A549 (cell line): ENCODE results near the gene RAP1GDS1. TPM values are rescaled to one million over a fixed set of nuclear protein-coding genes. Genes with fewer than 3 reads are reported as not detected.

ENCODE experiments used
- ATAC-seq, 2 experiments: fragments of 200-7000 bp in 1 of 2; fragments of >200 bp in 1 of 2; cut with Nextera tagmentation in 1 of 2; cut with Tn5 transposase in 1 of 2; 3 replicates each; pipeline versions ENCODE4 v1.8.0 to v1.9.1; 2018 to 2020; ENCODE audit warnings: mild to moderate bottlenecking in 1 of 2, moderate library complexity in 1 of 2
- CTCF ChIA-PET: fragments of 300-600 bp; sonication (Branson Sonifier 250); formaldehyde crosslinking; extraction: SDS; loops from one replicate; lab custom pipeline; 2021; ENCODE audit warnings: antibody characterized with exemption, inconsistent platforms; lab: Yijun Ruan, JAX
- POLR2A ChIA-PET: fragments of 350-600 bp; formaldehyde crosslinking; extraction: SDS; loops from one replicate; lab custom pipeline; 2021; ENCODE audit warnings: antibody characterized with exemption, inconsistent platforms; lab: Yijun Ruan, JAX
- DNase-seq, 2 experiments: peaks; one replicate each; pipeline versions ENCODE4 v3.0.0 to v3.0.0-alpha.2; 2011 to 2016; ENCODE audit warnings: low read depth in 1 of 2, low spot score in 1 of 2
- FAIRE-seq: peaks from 2 replicates; lab custom pipeline; 2011; peaks lifted over from hg19 to GRCh38; lab: Jason Lieb, UNC
- H3K27ac ChIP-seq, 2 experiments: fragments of >200 bp; sonication (Bioruptor Twin); formaldehyde crosslinking; 3 replicates each; pipeline ENCODE4 v1.5.1; 2016 to 2017
- H3K4me1 ChIP-seq: fragments of >200 bp; sonication (Bioruptor Twin); formaldehyde crosslinking; 3 replicates; pipeline ENCODE4 v1.6.1; 2016
- H3K4me2 ChIP-seq: fragments of >200 bp; sonication (Bioruptor Twin); formaldehyde crosslinking; 3 replicates; pipeline ENCODE4 v1.6.1; 2016
- H3K4me3 ChIP-seq: fragments of >200 bp; sonication (Bioruptor Twin); formaldehyde crosslinking; 3 replicates; pipeline ENCODE4 v1.5.1; 2016
- H3K9me3 ChIP-seq: fragments of >200 bp; sonication (Bioruptor Twin); formaldehyde crosslinking; 3 replicates; pipeline ENCODE4 v1.6.1; 2016
- BCL3 ChIP-seq: fragments of >200 bp; sonication (Bioruptor Twin); formaldehyde crosslinking; IDR thresholded peaks from 3 replicates; pipeline ENCODE4 v1.6.1; 2016
- CHD4 ChIP-seq: fragments of 200-600 bp; sonication (generic); IDR thresholded peaks from 2 replicates; pipeline ENCODE4 v1.6.1; 2016; ENCODE audit warnings: antibody characterized with exemption, mild to moderate bottlenecking, borderline replicate concordance
- EP300 ChIP-seq, 2 experiments: fragments of >200 bp; sonication (Bioruptor Twin); formaldehyde crosslinking; IDR thresholded peaks; 2 replicates in 1 of 2; 3 replicates in 1 of 2; pipeline ENCODE4 v1.6.1; 2016 to 2017
- FOSB ChIP-seq: fragments of 250-450 bp; sonication (Bioruptor Pico); IDR thresholded peaks from 2 replicates; pipeline ENCODE4 v1.5.0; 2020; ENCODE audit warnings: mild to moderate bottlenecking, moderate library complexity
- FOXS1 ChIP-seq: fragments of 250-450 bp; sonication (Bioruptor Pico); IDR thresholded peaks from 2 replicates; pipeline ENCODE4 v1.5.0; 2020; ENCODE audit warnings: mild to moderate bottlenecking, moderate library complexity
- HEYL ChIP-seq: fragments of 250-450 bp; sonication (Bioruptor Pico); IDR thresholded peaks from 2 replicates; pipeline ENCODE4 v1.8.0; 2021; ENCODE audit warnings: mild to moderate bottlenecking, moderate library complexity
- JUNB ChIP-seq: fragments of >200 bp; sonication (Bioruptor Twin); formaldehyde crosslinking; IDR thresholded peaks from 2 replicates; pipeline ENCODE4 v1.6.1; 2016
- KDM5A ChIP-seq: fragments of 200-600 bp; sonication (generic); IDR thresholded peaks from 2 replicates; pipeline ENCODE4 v1.6.1; 2016; ENCODE audit warnings: antibody characterized with exemption, mild to moderate bottlenecking
- MAFK ChIP-seq: fragments of 450-650 bp; IDR thresholded peaks from 2 replicates; pipeline ENCODE4 v1.6.1; 2014; ENCODE audit not compliant: partially characterized antibody
- MYC ChIP-seq: IDR thresholded peaks from 2 replicates; pipeline ENCODE4 v1.6.1; 2012; ENCODE audit warnings: mild to moderate bottlenecking, inconsistent platforms, low read length, improper control_type of control experiment, borderline replicate concordance
- NFE2L2 ChIP-seq: fragments of 150-350 bp; conservative IDR thresholded peaks from 2 replicates; pipeline ENCODE4 v1.6.1; 2014; ENCODE audit warnings: low read length
- POLR2AphosphoS2 ChIP-seq: conservative IDR thresholded peaks from 2 replicates; pipeline ENCODE4 v1.6.1; 2012; ENCODE audit warnings: low read length, improper control_type of control experiment, inconsistent platforms
- REST ChIP-seq: fragments of 200-600 bp; sonication (generic); IDR thresholded peaks from 2 replicates; pipeline ENCODE4 v1.6.1; 2016; ENCODE audit warnings: antibody characterized with exemption, mild to moderate bottlenecking, moderate library complexity
- RFX5 ChIP-seq: fragments of 450-650 bp; IDR thresholded peaks from 2 replicates; pipeline ENCODE4 v1.7.1; 2014; ENCODE audit warnings: antibody characterized with exemption, mild to moderate bottlenecking, moderate library complexity
- RNF2 ChIP-seq: fragments of 200-600 bp; sonication (generic); IDR thresholded peaks from 2 replicates; pipeline ENCODE4 v1.6.1; 2016; ENCODE audit warnings: low read depth, mild to moderate bottlenecking, antibody characterized with exemption, moderate library complexity, borderline replicate concordance
- SMC3 ChIP-seq: fragments of >200 bp; sonication (Bioruptor Twin); formaldehyde crosslinking; IDR thresholded peaks from 3 replicates; pipeline ENCODE4 v1.6.1; 2018; ENCODE audit warnings: inconsistent platforms
- TFCP2L1 ChIP-seq: fragments of 250-450 bp; sonication (Bioruptor Pico); IDR thresholded peaks from 2 replicates; pipeline ENCODE4 v1.5.0; 2021; ENCODE audit warnings: mild to moderate bottlenecking
- ZNF302 ChIP-seq: fragments of 250-450 bp; sonication (Bioruptor Pico); IDR thresholded peaks from 2 replicates; pipeline ENCODE4 v1.9.0; 2021; ENCODE audit warnings: inconsistent platforms, mild to moderate bottlenecking, moderate library complexity
- ZSCAN20 ChIP-seq: fragments of 250-450 bp; sonication (Bioruptor Pico); IDR thresholded peaks from 2 replicates; pipeline ENCODE4 v1.8.0; 2022; ENCODE audit warnings: mild to moderate bottlenecking, moderate library complexity
- WGBS: methylation state at CpG from one replicate; pipeline ENCODE4 v1.1.6; 2017; ENCODE audit errors: missing lambda C conversion rate; 5-methylcytosine and 5-hydroxymethylcytosine counted together
- polyA plus RNA-seq, 4 experiments: library from polyadenylated mRNA; depleted of rRNA in 3 of 4; stranded (reverse); fragments of >200 nt; fragmentation: RNase III in 1 of 4; extraction: RNeasy Plus Mini Kit Qiagen cat#74134 plus additional on column Dnase treatment in 1 of 4; gene quantifications; 2 replicates in 3 of 4; 3 replicates in 1 of 4; pipeline ENCODE4 v1.2.3, GENCODE V29; 2011 to 2017
- TF ChIP-seq, protein P1 (sequence below): fragments of 250-450 bp; sonication (Bioruptor Pico); IDR thresholded peaks from 2 replicates; pipeline ENCODE4 v1.5.0; 2020; ENCODE audit warnings: low read depth, mild to moderate bottlenecking, moderate library complexity
- TF ChIP-seq, protein P2 (sequence below): fragments of 150-350 bp; IDR thresholded peaks from 2 replicates; pipeline ENCODE4 v1.6.1; 2014; ENCODE audit warnings: low read depth, mild to moderate bottlenecking, low read length

Gene RAP1GDS1
- polyA plus RNA-seq, 2 of the 4 experiments (the other 2 are of a cell fraction), result 29.3 to 31.6 TPM

- Histone ChIP-seq H3K4me3 (no peak overlapping the region), H3K9me3 (no peaks in the 10 kb centered on the region), H3K4me2 (no peak overlapping the region), H3K4me1 (no peaks in the 10 kb centered on the region), H3K27ac (no peak overlapping the region)
- 90% methylated on average over 2 of the region's 2 CpGs for WGBS
- DNase-seq, result no peak
- TF ChIP-seq MAFK (no peak), RFX5 (no peak), FOXS1 (CRISPR knock-in tag) (no peak), ZNF302 (no peak), ZSCAN20 (CRISPR knock-in tag) (no peak), REST (no peak), KDM5A (no peak), POLR2AphosphoS2 (no peak), CHD4 (no peak), RNF2 (no peak), NFE2L2 (no peak), FOSB (CRISPR knock-in tag) (no peak)
- TF ChIP-seq, protein P1, sequence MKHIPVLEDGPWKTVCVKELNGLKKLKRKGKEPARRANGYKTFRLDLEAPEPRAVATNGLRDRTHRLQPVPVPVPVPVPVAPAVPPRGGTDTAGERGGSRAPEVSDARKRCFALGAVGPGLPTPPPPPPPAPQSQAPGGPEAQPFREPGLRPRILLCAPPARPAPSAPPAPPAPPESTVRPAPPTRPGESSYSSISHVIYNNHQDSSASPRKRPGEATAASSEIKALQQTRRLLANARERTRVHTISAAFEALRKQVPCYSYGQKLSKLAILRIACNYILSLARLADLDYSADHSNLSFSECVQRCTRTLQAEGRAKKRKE (CRISPR knock-in tag), result no peak
- no peak for ATAC-seq
- POLR2A ChIA-PET, result no interaction called here
- no peak for FAIRE-seq
- CTCF ChIA-PET, result no interaction called here
Measured at GRCh38 chr4:98411731-98412130, 150.5 kb downstream of the RAP1GDS1 start.

DNA sequence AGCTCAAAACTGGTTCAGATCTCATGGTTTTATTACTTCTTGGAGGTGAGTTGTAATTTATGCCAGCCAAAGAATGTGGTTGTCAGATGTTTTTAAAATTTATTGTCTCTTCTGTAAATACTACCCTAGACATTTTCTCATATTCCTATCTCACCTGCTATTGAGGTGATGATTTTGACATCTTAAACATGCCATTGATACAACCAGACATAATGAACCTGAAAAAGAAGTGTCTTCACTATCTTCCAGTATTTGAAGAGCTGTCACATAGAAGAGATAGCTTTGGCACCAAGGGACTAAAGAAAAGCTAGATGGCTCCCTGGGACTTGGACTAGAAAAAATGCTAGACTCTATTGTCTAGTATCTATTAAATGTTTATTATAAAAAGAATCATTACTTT lies 155.7 kb downstream of the RAP1GDS1 start:
- Histone ChIP-seq H3K4me3 (no peak overlapping the region), H3K4me2 (no peak overlapping the region), H3K27ac (no peak overlapping the region), H3K9me3 (no peaks in the 10 kb centered on the region), H3K4me1 (no peaks in the 10 kb centered on the region)
- ATAC-seq, result no peak
- no peak for DNase-seq
- TF ChIP-seq, protein P2, sequence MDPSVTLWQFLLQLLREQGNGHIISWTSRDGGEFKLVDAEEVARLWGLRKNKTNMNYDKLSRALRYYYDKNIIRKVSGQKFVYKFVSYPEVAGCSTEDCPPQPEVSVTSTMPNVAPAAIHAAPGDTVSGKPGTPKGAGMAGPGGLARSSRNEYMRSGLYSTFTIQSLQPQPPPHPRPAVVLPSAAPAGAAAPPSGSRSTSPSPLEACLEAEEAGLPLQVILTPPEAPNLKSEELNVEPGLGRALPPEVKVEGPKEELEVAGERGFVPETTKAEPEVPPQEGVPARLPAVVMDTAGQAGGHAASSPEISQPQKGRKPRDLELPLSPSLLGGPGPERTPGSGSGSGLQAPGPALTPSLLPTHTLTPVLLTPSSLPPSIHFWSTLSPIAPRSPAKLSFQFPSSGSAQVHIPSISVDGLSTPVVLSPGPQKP, result no peak
- TF ChIP-seq JUNB (no peak), TFCP2L1 (CRISPR knock-in tag) (no peak), HEYL (CRISPR knock-in tag) (no peak), BCL3 (no peak), RNF2 (no peak), MYC (no peak), FOSB (CRISPR knock-in tag) (no peak), FOXS1 (CRISPR knock-in tag) (no peak), SMC3 (no peak), EP300 (IDR thresholded peaks at IDR 0.05) (no peak)
- CTCF ChIA-PET, result no interaction called here
- POLR2A ChIA-PET, result no interaction called here
- FAIRE-seq, result no peak
